MM.1S (cell line): ENCODE measurements around the gene HS6ST1.

Experiments used
- DNase-seq: peaks from one replicate; pipeline ENCODE4 v3.0.0-alpha.2; 2015
- H2AFZ ChIP-seq: fragments of 300-600 bp; sonication (generic); 2 replicates; pipeline ENCODE4 v1.6.0; 2016; ENCODE audit warnings: antibody characterized with exemption, low read length
- H3F3A ChIP-seq: fragments of 300-600 bp; sonication (generic); 2 replicates; pipeline ENCODE4 v1.6.1; 2016; ENCODE audit warnings: mild to moderate bottlenecking, antibody characterized with exemption, low read length, moderate library complexity, mixed read lengths; ENCODE audit not compliant: insufficient read depth
- H3K27ac ChIP-seq: fragments of 300-600 bp; sonication (generic); 2 replicates; pipeline ENCODE4 v1.5.1; 2016; ENCODE audit warnings: mild to moderate bottlenecking, low read length
- H3K27me3 ChIP-seq: fragments of 300-600 bp; sonication (generic); replicated peaks from 2 replicates; pipeline ENCODE4 v1.6.0; 2016; ENCODE audit warnings: low read length; ENCODE audit not compliant: insufficient read depth
- H3K36me3 ChIP-seq: fragments of 300-600 bp; sonication (generic); replicated peaks from 2 replicates; pipeline ENCODE4 v1.6.1; 2016; ENCODE audit warnings: mild to moderate bottlenecking, low read length, mixed read lengths; ENCODE audit not compliant: insufficient read depth
- H3K4me1 ChIP-seq: fragments of 300-600 bp; sonication (generic); 2 replicates; pipeline ENCODE4 v1.6.1; 2016; ENCODE audit warnings: low read length, mixed read lengths
- H3K4me2 ChIP-seq: fragments of 300-600 bp; sonication (generic); 2 replicates; pipeline ENCODE4 v1.6.0; 2016; ENCODE audit warnings: low read depth, low read length
- H3K4me3 ChIP-seq: fragments of 300-600 bp; sonication (generic); 2 replicates; pipeline ENCODE4 v1.5.1; 2016; ENCODE audit warnings: low read length, mixed read lengths
- H3K79me2 ChIP-seq: fragments of 300-600 bp; sonication (generic); 2 replicates; pipeline ENCODE4 v1.6.1; 2016; ENCODE audit warnings: mixed run types, low read length, mixed read lengths
- H3K9ac ChIP-seq: fragments of 300-600 bp; sonication (generic); 2 replicates; pipeline ENCODE4 v1.6.1; 2016; ENCODE audit warnings: low read length, mixed read lengths
- H3K9me2 ChIP-seq: fragments of 300-600 bp; sonication (generic); replicated peaks from 2 replicates; pipeline ENCODE4 v1.6.1; 2016; ENCODE audit warnings: mild to moderate bottlenecking, low read length, mixed read lengths; ENCODE audit not compliant: insufficient read depth
- H3K9me3 ChIP-seq: fragments of 300-600 bp; sonication (generic); replicated peaks from 2 replicates; pipeline ENCODE4 v1.6.1; 2016; ENCODE audit warnings: mild to moderate bottlenecking, low read length, mixed read lengths; ENCODE audit not compliant: insufficient read depth
- H4K20me1 ChIP-seq: fragments of 300-600 bp; sonication (generic); 2 replicates; pipeline ENCODE4 v1.6.1; 2016; ENCODE audit warnings: mild to moderate bottlenecking, low read length, moderate library complexity, mixed read lengths; ENCODE audit not compliant: insufficient read depth
- EZH2 ChIP-seq: fragments of 300-600 bp; sonication (generic); optimal IDR thresholded peaks from 2 replicates; pipeline ENCODE3; 2017; ENCODE audit warnings: low read depth, mild to moderate bottlenecking, antibody characterized with exemption, low read length, mixed read lengths
- EZH2phosphoT487 ChIP-seq: fragments of 300-600 bp; sonication (generic); IDR thresholded peaks from 2 replicates; pipeline ENCODE4 v1.6.1; 2018; ENCODE audit warnings: antibody characterized with exemption, low read length
- TF ChIP-seq, protein P1 (sequence below): fragments of 300-600 bp; sonication (generic); IDR thresholded peaks from 2 replicates; pipeline ENCODE4 v1.5.1; 2016; ENCODE audit warnings: antibody characterized with exemption, low read length, mixed read lengths

Gene HS6ST1

DNA sequence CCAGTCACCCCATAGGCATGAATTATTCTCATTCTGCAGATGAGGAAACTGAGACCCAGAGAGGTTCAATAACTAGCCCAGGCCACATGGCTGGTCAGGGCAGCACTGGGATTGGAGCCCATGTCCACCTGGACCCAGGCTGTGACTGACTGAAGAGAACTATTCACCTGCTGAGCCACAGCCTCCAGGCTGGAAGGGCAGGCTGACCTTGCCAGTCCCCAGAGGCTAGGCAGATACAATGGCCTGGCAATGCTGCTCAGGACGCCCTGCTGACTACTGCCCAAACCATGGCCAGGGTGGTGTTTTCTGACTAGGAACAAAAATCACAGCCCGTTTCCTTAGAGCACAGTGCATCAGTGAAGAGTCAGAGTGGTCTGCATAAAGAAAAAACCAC, 36.8 kb downstream of the HS6ST1 start:
- Histone ChIP-seq H3K27me3 (no peaks in the 10 kb centered on the region), H2AFZ (no peak overlapping the region), H3K9me2 (no peaks in the 10 kb centered on the region), H3F3A (no peaks in the 10 kb centered on the region), H3K9ac (no peak overlapping the region), H3K9me3 (no peaks in the 10 kb centered on the region), H3K4me2 (no peak overlapping the region), H3K27ac (no peak overlapping the region), H3K79me2 (peaks cover 62% of the 10 kb centered on the region), H3K4me3 (no peak overlapping the region), H4K20me1 (no peaks in the 10 kb centered on the region; the same call in 1 of the 2 replicates), H3K4me1 (no peaks in the 10 kb centered on the region), H3K36me3 (no peaks in the 10 kb centered on the region)
- no peak for TF ChIP-seq EZH2phosphoT487
- TF ChIP-seq, protein P1, sequence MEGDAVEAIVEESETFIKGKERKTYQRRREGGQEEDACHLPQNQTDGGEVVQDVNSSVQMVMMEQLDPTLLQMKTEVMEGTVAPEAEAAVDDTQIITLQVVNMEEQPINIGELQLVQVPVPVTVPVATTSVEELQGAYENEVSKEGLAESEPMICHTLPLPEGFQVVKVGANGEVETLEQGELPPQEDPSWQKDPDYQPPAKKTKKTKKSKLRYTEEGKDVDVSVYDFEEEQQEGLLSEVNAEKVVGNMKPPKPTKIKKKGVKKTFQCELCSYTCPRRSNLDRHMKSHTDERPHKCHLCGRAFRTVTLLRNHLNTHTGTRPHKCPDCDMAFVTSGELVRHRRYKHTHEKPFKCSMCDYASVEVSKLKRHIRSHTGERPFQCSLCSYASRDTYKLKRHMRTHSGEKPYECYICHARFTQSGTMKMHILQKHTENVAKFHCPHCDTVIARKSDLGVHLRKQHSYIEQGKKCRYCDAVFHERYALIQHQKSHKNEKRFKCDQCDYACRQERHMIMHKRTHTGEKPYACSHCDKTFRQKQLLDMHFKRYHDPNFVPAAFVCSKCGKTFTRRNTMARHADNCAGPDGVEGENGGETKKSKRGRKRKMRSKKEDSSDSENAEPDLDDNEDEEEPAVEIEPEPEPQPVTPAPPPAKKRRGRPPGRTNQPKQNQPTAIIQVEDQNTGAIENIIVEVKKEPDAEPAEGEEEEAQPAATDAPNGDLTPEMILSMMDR = no peak
- no peak for DNase-seq

GRCh38 chr2:128280901-128281321, 37.8 kb downstream of the HS6ST1 start:
- H3K79me2 ChIP-seq = peaks cover 56% of the 10 kb centered on the region
- no peak overlapping the region for H2AFZ ChIP-seq
- no peaks in the 10 kb centered on the region for H3K9me3 ChIP-seq
- no peaks in the 10 kb centered on the region for H3K9me2 ChIP-seq
- no peak for DNase-seq
- H3K4me2 ChIP-seq = no peak overlapping the region
- H3K36me3 ChIP-seq = no peaks in the 10 kb centered on the region
- no peaks in the 10 kb centered on the region; the same call in 1 of the 2 replicates for H4K20me1 ChIP-seq
- no peak overlapping the region for H3K9ac ChIP-seq
- no peak for TF ChIP-seq EZH2
- no peak for TF ChIP-seq EZH2phosphoT487
- TF ChIP-seq, protein P1 = no peak
- H3F3A ChIP-seq = no peaks in the 10 kb centered on the region
- no peak overlapping the region for H3K4me3 ChIP-seq
- H3K27ac ChIP-seq = no peak overlapping the region
- H3K4me1 ChIP-seq = no peaks in the 10 kb centered on the region
- H3K27me3 ChIP-seq = no peaks in the 10 kb centered on the region

- TF ChIP-seq, protein P1 = no peak
- TF ChIP-seq EZH2phosphoT487 (no peak), EZH2 (no peak)
- no peak for DNase-seq
- no peak overlapping the region for H2AFZ ChIP-seq
- H3K27me3 ChIP-seq = no peaks in the 10 kb centered on the region
- H3K36me3 ChIP-seq = no peaks in the 10 kb centered on the region
- no peak overlapping the region for H3K27ac ChIP-seq
- no peak overlapping the region for H3K4me3 ChIP-seq
- no peak overlapping the region for H3K9ac ChIP-seq
- H3K9me2 ChIP-seq = no peaks in the 10 kb centered on the region
- H4K20me1 ChIP-seq = no peaks in the 10 kb centered on the region
- no peaks in the 10 kb centered on the region for H3K9me3 ChIP-seq
- peaks cover 56% of the 10 kb centered on the region for H3K79me2 ChIP-seq
- H3K4me2 ChIP-seq = no peak overlapping the region
- H3F3A ChIP-seq = no peaks in the 10 kb centered on the region
- no peaks in the 10 kb centered on the region for H3K4me1 ChIP-seq
These were observed 38.4 kb downstream of the HS6ST1 start for GRCh38 chr2:128280158-128280871.
